Cortex of kidney (tissue), 1 donor: Measurements from ENCODE around the gene NEK1.
"Not testable (repeated sequence)": the region's sequence is repeated elsewhere in the genome, so short reads cannot be mapped to it uniquely, and the experiment has no call there.

Experiments
- DNase-seq: peaks from one replicate; lab custom pipeline; 2025; lab: John Stamatoyannopoulos, UW

The NEK1 gene

GRCh38 chr4:169492436-169493163 lies 119.8 kb downstream of the NEK1 start:
- no peak for DNase-seq

GRCh38 chr4:169491211-169491610 lies 121.2 kb downstream of the NEK1 start:
- no peak for DNase-seq

- no peak for DNase-seq
Observed at GRCh38 chr4:169489306-169489705, 123.1 kb downstream of the NEK1 start.

- no peak for DNase-seq
Observed at GRCh38 chr4:169485791-169486742, 126.3 kb downstream of the NEK1 start.

- no peak for DNase-seq
Observed at GRCh38 chr4:169485086-169485485, 127.3 kb downstream of the NEK1 start.

GRCh38 chr4:169484485-169484884 lies 127.9 kb downstream of the NEK1 start:
- DNase-seq: no peak

- no peak for DNase-seq
Observed at GRCh38 chr4:169464080-169464479, 148.3 kb downstream of the NEK1 start.

- no peak for DNase-seq
Observed at GRCh38 chr4:169460081-169460480, 152.3 kb downstream of the NEK1 start.

- no peak for DNase-seq
Observed at GRCh38 chr4:169458575-169458974, 153.8 kb downstream of the NEK1 start.

- DNase-seq: not testable (repeated sequence)
Observed at GRCh38 chr4:169452644-169453043, 159.7 kb downstream of the NEK1 start.

GRCh38 chr4:169448935-169449334 lies 163.4 kb downstream of the NEK1 start:
- DNase-seq: not testable (repeated sequence)

- no peak for DNase-seq
Observed at GRCh38 chr4:169446824-169447223, 165.6 kb downstream of the NEK1 start.

GRCh38 chr4:169443748-169444147 lies 168.6 kb downstream of the NEK1 start:
- DNase-seq: no peak

- no peak for DNase-seq
Observed at GRCh38 chr4:169440446-169440845, 171.9 kb downstream of the NEK1 start.

- DNase-seq: no peak
Observed at GRCh38 chr4:169439244-169439643, 173.1 kb downstream of the NEK1 start.

- DNase-seq: no peak
Observed at GRCh38 chr4:169438057-169438480, 174.3 kb downstream of the NEK1 start.

- DNase-seq: no peak
Observed at GRCh38 chr4:169437299-169438047, 174.9 kb downstream of the NEK1 start.

GRCh38 chr4:169436734-169437133 lies 175.6 kb downstream of the NEK1 start:
- DNase-seq: no peak

- no peak for DNase-seq
Observed at GRCh38 chr4:169428376-169428775, 184.0 kb downstream of the NEK1 start.

GRCh38 chr4:169427727-169428126 lies 184.7 kb downstream of the NEK1 start:
- not testable (repeated sequence) for DNase-seq

GRCh38 chr4:169420291-169420690 lies 192.1 kb downstream of the NEK1 start:
- no peak for DNase-seq

- DNase-seq: no peak
Observed at GRCh38 chr4:169418846-169419245, 193.5 kb downstream of the NEK1 start.
